K562 (cell line): ENCODE measurements around the gene BET1L. TPM values are rescaled to one million over a fixed set of nuclear protein-coding genes. Genes with fewer than 3 reads are reported as not detected.

Source experiments
- ARNT ChIP-seq, 2 experiments: fragments of 450-650 bp; IDR thresholded peaks; 2 replicates each; pipeline ENCODE4 v1.6.1; 2016; ENCODE audit warnings: mild to moderate bottlenecking in 1 of 2
- ATF6 ChIP-seq: sonication (generic); formaldehyde crosslinking; IDR thresholded peaks from 2 replicates; pipeline ENCODE4 v1.4.0; 2020; ENCODE audit warnings: mild to moderate bottlenecking, missing genetic modification reagents
- BDP1 ChIP-seq: IDR thresholded peaks from 3 replicates; pipeline ENCODE4 v1.6.1; 2011; ENCODE audit not compliant: insufficient read length, insufficient read depth
- CEBPB ChIP-seq: fragments of 450-650 bp; IDR thresholded peaks from 2 replicates; pipeline ENCODE4 v1.6.1; 2016; ENCODE audit warnings: missing genetic modification characterization, missing compliant biosample characterization
- HMBOX1 ChIP-seq: sonication (generic); IDR thresholded peaks from 2 replicates; pipeline ENCODE4 v1.6.1; 2016
- ID3 ChIP-seq, 2 experiments: fragments of 250-450 bp in 1 of 2; fragments of 450-650 bp in 1 of 2; sonication (Bioruptor Pico) in 1 of 2; IDR thresholded peaks; 2 replicates each; pipeline versions ENCODE4 v1.6.1 to v1.8.0; 2016 to 2021; ENCODE audit warnings: mild to moderate bottlenecking in 2 of 2, moderate library complexity in 2 of 2, missing compliant biosample characterization in 1 of 2, missing genetic modification characterization in 1 of 2
- IRF1 ChIP-seq: sonication (generic); formaldehyde crosslinking; IDR thresholded peaks from 2 replicates; pipeline ENCODE4 v1.8.0; 2022; ENCODE audit warnings: missing genetic modification reagents, mild to moderate bottlenecking, borderline replicate concordance
- JUND ChIP-seq, 2 experiments: IDR thresholded peaks; 2 replicates in 1 of 2; 3 replicates in 1 of 2; pipeline ENCODE4 v1.6.1; 2011; ENCODE audit warnings: borderline replicate concordance in 2 of 2, low read depth in 2 of 2, low read length in 2 of 2, improper control_type of control experiment in 1 of 2, missing biosample characterization in 1 of 2, missing genetic modification characterization in 1 of 2, missing genetic modification reagents in 1 of 2
- KLF10 ChIP-seq: fragments of 250-450 bp; sonication (Bioruptor Pico); IDR thresholded peaks from 2 replicates; pipeline ENCODE4 v1.6.1; 2021; ENCODE audit warnings: matching md5 sums
- MCM7 ChIP-seq, 2 experiments: fragments of 450-650 bp; IDR thresholded peaks; 2 replicates each; pipeline ENCODE4 v1.6.1; 2016 to 2018
- NFXL1 ChIP-seq: fragments of 450-650 bp; formaldehyde crosslinking; IDR thresholded peaks from 2 replicates; pipeline ENCODE4 v1.4.0; 2021; ENCODE audit warnings: mild to moderate bottlenecking
- RNF219 ChIP-seq: fragments of 250-450 bp; sonication (Bioruptor Pico); IDR thresholded peaks from 2 replicates; pipeline ENCODE4 v1.5.0; 2022; ENCODE audit warnings: mild to moderate bottlenecking
- SMC3 ChIP-seq: conservative IDR thresholded peaks from 2 replicates; pipeline ENCODE4 v1.6.1; 2011; ENCODE audit warnings: low read depth, low read length, improper control_type of control experiment; ENCODE audit not compliant: insufficient read depth
- SNIP1 ChIP-seq: fragments of 450-650 bp; IDR thresholded peaks from 2 replicates; pipeline ENCODE4 v1.7.1; 2017; ENCODE audit warnings: low read depth, mild to moderate bottlenecking
- ZNF175 ChIP-seq: fragments of 200-800 bp; sonication (Bioruptor generic); IDR thresholded peaks from 2 replicates; pipeline ENCODE4 v1.6.1; 2016; ENCODE audit warnings: low read depth, mild to moderate bottlenecking, missing genetic modification characterization, missing compliant biosample characterization
- ZNF253 ChIP-seq: fragments of 250-450 bp; sonication (Bioruptor Pico); conservative IDR thresholded peaks from 2 replicates; pipeline ENCODE4 v1.6.1; 2021; ENCODE audit warnings: mild to moderate bottlenecking
- ZNF274 ChIP-seq: IDR thresholded peaks from 2 replicates; pipeline ENCODE4 v1.6.1; 2011; ENCODE audit warnings: low read depth, mild to moderate bottlenecking, low read length, moderate library complexity, borderline replicate concordance
- ZNF436 ChIP-seq: fragments of 250-450, 450-650 bp; sonication (Bioruptor Pico); formaldehyde crosslinking; IDR thresholded peaks from 2 replicates; pipeline ENCODE4 v1.7.0; 2020; ENCODE audit warnings: mild to moderate bottlenecking
- ZNF75A ChIP-seq: fragments of 450-650 bp; formaldehyde crosslinking; IDR thresholded peaks from 2 replicates; pipeline ENCODE4 v1.4.0; 2020; ENCODE audit warnings: mild to moderate bottlenecking
- polyA plus RNA-seq, 8 experiments: library from polyadenylated mRNA; depleted of rRNA in 4 of 8; stranded (reverse) in 5 of 8; unstranded in 3 of 8; fragments of >200 nt; fragmentation: Nextera tagmentation in 2 of 8; fragmentation: Illumina TruSeq in 1 of 8; extraction: Ambion mirVana in 2 of 8; extraction: Trizol in 1 of 8; gene quantifications; 2 replicates each; pipeline versions ENCODE4 v1.2.1 to v1.2.3, GENCODE V29; 2011 to 2014; ENCODE audit warnings: inconsistent platforms in 1 of 8, missing spikeins in 1 of 8
- total RNA-seq, 7 experiments: library from RNA; depleted of rRNA in 6 of 7; stranded (reverse); fragments of >200 nt in 6 of 7; fragmentation: Illumina TruSeq in 2 of 7; extraction: Trizol in 2 of 7; gene quantifications; 2 replicates each; pipeline versions ENCODE4 v1.2.1 to v1.2.3, GENCODE V29; 2011 to 2021; ENCODE audit warnings: low replicate concordance in 1 of 7

Gene BET1L
- total and polyA plus RNA-seq, 9 of the 15 experiments (the other 6 are each of a cell fraction or from before 2014, with no cell fraction given) = 9.9 to 69.1 (median 19.9) TPM

- no peak for TF ChIP-seq ARNT (IDR thresholded peaks at IDR 0.05)
- no peak for TF ChIP-seq ZNF253
- TF ChIP-seq ZNF436 = no peak
- no peak for TF ChIP-seq ID3 (CRISPR knock-in tag; IDR thresholded peaks at IDR 0.05)
- TF ChIP-seq ID3 (tag; IDR thresholded peaks at IDR 0.05) = peak; percentile 46; the same call in 1 of the 2 replicates
- no peak for TF ChIP-seq ZNF274
- TF ChIP-seq MCM7 (IDR thresholded peaks at IDR 0.05) = no peak
- no peak for TF ChIP-seq ZNF175 (CRISPR knock-in tag)
- peak; percentile 33; the same call in 1 of the 2 replicates for TF ChIP-seq JUND (IDR thresholded peaks at IDR 0.05; ENCODE audit: borderline replicate concordance, low read depth, low read length)
- TF ChIP-seq JUND (tag; IDR thresholded peaks at IDR 0.05; ENCODE audit: borderline replicate concordance, low read depth, low read length) = no peak; the same call in 2 of the 3 replicates
- no peak for TF ChIP-seq SNIP1
- TF ChIP-seq SMC3 = no peak
- 0 out of 2 replicates have a peak, but pooled peaks have one; percentile 18 for TF ChIP-seq CEBPB
- TF ChIP-seq IRF1 (CRISPR knock-in tag) = no peak
- no peak for TF ChIP-seq BDP1
- 0 out of 2 replicates have a peak, but pooled peaks have one; percentile 66 for TF ChIP-seq ATF6 (CRISPR knock-in tag)
- no peak for TF ChIP-seq HMBOX1
- no peak for TF ChIP-seq NFXL1
- no peak for TF ChIP-seq ZNF75A (CRISPR knock-in tag)
- no peak for TF ChIP-seq KLF10 (CRISPR knock-in tag)
- TF ChIP-seq RNF219 (CRISPR knock-in tag) = no peak
Observed at GRCh38 chr11:207208-207862, at the start of gene BET1L, which contains the start of gene RIC8A (continued).
